KBM-7 (cell line): ENCODE data around the gene KRI1.

Source experiments
- DNase-seq: peaks from one replicate; pipeline ENCODE4 v3.0.0-alpha.2; 2015
- in situ Hi-C: fragments of 300-500 bp; cut with MboI; formaldehyde crosslinking; loops from 2 replicates; pipeline ENCODE4 v1.14.3; 2020; ENCODE audit warnings: low sequenced_read_pairs, low pct_unique_long_range_greater_than_20kb, mixed read lengths

KRI1 gene

DNA sequence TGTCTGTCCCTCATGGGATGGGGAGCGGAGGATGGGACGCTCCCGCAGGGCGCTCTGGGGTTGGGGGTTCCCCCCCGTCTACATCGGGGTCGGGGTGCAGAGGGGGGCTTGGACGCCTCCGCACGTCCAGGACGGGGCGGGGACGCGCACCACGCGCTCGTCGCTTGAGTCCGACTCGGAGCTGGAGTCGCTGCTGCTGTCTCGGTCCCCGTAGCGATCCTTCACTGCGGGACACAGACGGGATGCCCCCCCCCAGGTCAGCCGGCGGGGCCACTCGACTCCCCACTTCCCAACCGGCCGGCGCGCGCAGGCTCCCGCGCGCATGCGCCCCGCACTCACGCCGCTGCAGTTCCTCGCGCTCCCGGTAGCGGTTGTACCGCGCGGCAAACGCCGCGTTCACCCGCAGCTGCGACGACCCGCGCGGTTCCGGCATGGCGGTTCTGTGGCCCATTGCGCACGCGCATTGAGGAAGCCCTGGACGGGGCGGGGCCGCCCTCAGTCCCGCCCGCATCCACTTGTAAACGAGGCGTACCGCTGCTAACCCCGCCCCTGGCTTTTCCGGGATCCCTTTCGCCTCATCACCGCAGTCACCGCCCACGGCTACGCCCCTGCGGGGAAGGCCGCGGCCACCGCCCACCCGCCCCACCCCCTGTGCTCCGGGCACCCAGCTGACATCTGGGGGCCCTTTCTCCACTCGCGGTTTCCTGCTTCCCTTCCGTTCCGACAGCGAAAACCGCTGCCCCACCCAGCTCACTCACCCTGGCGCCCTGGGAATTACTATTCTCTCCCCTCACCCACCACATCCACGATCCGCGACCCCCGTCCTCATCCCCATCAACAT, at the start of gene KRI1:
Gene KRI1, minus strand, starts transcription at position 444 of the 841 bp plus-strand sequence. Its CDS starts 11 bp downstream, at position 433.
- DNase-seq = peak; percentile 98
- in situ Hi-C loops = no loop called here

DNA sequence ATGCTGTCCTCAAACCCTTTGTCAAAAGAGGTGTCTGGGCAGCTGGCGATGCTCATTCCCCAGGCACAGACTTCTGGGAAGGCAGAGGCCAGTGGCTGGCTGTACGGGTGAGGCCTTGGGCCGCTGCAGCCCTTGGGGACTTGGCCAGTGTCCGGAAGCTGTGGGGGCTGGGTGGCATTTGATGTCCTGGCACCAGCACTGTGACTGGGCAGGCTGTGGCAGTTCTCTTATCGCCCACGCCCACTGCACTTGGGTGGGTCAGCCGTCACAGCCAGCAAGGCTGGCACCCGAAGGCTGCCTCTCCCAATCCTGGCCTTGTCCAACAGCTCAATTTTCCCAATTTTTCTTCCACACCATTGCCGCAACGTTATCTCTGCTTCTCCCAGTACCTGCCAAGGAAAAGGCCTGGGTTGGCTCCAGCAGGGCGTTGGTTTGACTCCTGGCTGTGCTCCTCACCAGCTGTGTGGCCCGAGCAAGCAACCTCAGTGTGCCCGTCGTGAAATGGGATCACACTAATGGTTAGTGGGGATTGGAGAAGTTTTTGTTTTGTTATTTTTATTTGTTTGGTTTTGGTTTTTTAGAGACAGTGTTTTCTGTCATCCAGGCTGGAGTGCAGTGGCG, 46.8 kb upstream of the KRI1 start:
- in situ Hi-C loops = no loop called here
- DNase-seq = no peak

DNA sequence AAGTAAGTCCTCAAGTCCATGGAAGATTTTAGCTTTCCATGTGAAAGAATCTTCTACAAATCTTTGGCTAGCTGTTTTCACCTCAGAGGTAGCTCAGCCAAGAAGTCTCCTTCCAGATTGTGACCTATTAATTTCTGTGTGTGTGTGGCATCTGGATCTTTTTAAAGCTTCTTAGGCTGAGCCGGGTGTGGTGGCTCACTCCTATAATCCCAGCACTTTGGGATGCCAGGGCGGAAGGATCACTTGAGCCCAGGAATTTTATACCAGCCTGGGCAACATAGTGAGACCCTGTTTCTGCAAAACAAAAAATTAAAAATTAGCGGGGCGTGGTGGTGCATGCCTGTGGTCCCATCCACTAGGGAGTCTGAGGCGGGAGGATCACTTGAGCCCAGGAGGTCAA, 46.1 kb upstream of the KRI1 start:
- in situ Hi-C loops = no loop called here
- no peak for DNase-seq

DNA sequence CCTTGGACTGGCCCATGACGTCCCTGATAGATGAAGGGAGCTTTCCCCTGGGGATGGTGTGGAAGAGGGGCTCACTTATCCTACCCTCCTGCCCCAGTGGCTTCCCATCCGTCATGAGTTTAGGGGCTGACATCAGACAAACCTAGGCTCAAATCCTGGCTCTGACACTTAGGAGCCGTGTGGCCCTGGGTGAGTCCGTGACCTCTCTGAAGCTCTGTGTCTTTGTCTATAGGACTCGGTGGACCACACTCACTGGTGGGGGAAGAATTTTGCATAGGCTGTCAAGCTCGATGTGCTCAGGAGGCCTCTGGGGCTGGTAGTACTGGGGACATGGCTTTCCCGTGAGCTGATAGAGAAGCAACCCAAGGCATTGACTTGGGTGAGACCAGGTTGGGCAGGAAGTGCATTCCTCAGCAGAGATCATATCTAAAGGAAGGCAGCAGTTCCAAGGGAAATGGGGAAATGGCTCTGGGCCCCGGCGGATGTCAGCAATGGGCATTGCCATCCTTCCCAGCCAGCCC, 38.7 kb upstream of the KRI1 start:
- peak; percentile 39 for DNase-seq
- in situ Hi-C loops = no loop called here

DNA sequence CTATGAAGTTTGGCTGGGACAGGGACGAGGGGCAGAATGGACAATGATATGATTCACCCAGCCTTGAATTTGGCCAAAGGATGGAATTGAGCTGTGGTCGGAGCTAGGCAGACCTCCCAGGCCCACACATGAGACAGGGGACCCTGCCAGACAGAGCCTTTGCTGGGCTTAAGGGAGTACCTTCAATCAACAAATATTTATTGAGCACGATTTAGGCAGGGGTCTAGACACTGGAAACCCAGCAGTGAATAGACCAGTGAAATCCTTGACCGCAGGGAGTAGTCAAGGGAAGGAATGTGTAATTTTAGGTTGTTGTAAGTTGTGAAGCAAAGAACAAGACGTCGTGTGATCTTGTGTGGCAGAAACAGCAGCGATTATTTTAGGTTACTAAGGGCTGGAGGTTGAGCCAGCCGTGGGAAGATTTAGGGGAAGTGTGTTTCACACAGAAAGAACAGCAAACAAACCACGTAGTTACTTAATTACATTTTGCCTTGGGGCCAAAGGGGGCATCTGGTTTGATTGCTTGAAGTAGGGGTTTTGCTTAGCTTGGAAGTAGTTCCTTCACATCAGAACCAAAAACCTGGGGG, 38.2 kb upstream of the KRI1 start:
- peak; percentile 74 for DNase-seq
- in situ Hi-C loops = no loop called here

DNA sequence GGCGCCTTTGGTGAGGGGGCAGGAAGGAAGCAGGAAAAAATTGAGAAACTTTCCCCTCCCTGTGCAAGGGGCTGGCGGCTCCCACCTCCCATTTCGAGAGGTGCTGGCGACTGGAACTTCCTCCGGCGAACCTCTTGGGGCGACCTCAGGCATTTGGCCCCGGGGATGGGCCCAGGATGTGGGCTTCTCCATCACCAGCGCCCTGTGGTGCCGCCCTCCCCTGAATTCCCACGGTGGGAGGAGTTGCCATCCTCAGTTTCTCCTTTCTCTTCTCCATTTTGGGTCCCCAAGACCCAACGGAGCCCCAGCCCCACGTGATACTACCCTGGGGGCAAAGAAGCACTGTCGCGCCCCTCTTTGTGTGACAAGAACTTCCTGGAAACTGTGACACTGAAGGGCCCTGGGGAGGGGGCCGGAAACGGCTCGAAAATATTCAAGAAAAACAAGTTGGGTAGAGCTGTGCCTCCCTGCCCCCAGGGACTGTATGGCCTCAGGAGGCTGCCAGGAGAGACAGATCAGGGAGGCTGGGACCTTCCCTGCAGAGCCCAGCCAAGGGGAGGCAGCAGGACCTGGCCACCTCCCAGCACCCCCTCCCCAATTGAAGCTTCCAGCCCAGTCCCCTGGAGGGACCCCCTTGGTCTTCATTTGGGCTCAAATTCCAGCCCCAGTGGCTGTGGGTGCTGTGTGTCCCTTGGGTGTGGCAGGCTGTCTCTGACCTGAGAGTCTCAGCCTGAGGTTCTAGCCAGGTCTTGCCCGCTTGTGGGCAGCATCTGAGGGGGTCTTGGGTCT, 37.5 kb upstream of the KRI1 start:
- DNase-seq = peak; percentile 44
- in situ Hi-C loops = no loop called here

DNA sequence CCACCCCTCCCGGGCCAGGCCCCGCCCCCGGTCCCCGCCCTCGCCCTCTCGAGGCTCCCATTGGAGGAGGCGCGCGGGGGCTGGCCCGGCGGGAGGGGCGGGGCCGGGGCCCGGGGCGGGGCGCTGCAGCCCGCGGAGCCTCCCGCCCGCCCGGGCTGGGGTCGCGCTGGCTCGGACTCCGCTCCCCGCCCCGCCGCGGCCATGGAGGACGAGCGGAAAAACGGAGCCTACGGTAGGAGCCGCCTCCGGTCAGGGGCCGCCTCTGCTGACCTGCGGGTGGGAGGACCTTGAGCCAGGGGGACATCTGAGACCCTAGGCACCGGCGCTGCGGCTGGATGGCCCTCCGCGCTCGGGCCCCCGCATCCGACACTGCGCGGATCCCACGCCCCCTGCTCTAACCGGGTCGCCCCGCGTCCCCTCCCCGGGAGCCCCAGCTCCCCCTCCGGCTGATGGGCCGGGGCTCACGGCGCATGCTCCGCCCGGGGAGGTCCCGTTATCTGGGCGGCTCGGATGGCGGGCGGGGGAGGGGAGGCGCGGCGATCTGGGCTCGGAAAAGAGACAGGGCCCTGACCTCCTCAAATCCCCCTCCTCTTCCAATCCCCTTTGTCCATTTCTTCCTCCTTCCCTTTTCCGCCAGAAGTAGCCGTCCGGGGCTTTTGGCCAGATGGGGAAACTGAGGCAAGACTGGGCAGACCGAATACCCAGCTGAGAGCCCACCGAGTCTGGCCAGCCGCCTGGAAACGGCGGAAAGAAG, 36.7 kb upstream of the KRI1 start:
- in situ Hi-C loops = no loop called here
- DNase-seq = no peak

DNA sequence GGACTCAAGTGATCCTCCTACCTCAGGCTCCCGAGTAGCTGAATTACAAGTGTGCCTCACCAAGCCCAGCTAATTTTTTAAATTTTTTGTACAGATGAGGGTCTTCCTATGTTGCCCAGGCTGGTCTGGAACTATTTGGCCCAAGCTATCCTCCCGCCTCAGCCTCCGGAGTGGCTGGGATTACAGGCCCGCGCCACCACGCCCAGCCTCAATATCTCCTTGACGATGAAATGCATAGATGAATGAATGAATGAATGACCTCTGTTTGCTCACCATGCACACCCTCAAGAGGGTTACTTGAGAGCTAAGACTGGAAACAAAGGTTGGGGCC, 36.2 kb upstream of the KRI1 start:
- in situ Hi-C loops = no loop called here
- no peak for DNase-seq

DNA sequence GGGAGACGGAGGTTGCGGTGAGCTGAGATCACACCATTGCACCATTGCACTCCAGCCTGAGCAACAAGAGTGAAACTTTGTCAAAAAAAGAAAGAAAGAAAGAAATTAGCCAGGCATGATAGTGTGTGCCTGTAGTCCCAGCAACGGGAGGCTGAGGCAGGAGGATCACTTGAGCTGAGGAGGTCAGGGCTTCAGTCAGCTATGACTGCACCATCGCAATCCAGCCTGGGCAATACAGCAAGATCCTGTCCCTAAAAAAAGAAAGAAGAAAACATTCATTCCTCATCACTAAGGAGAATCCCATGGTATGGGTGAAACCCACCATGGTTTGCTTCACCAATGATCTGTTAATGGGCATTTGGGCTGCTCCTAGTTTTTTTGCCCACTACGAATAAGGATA, 34.3 kb upstream of the KRI1 start:
- in situ Hi-C loops = no loop called here
- no peak for DNase-seq

DNA sequence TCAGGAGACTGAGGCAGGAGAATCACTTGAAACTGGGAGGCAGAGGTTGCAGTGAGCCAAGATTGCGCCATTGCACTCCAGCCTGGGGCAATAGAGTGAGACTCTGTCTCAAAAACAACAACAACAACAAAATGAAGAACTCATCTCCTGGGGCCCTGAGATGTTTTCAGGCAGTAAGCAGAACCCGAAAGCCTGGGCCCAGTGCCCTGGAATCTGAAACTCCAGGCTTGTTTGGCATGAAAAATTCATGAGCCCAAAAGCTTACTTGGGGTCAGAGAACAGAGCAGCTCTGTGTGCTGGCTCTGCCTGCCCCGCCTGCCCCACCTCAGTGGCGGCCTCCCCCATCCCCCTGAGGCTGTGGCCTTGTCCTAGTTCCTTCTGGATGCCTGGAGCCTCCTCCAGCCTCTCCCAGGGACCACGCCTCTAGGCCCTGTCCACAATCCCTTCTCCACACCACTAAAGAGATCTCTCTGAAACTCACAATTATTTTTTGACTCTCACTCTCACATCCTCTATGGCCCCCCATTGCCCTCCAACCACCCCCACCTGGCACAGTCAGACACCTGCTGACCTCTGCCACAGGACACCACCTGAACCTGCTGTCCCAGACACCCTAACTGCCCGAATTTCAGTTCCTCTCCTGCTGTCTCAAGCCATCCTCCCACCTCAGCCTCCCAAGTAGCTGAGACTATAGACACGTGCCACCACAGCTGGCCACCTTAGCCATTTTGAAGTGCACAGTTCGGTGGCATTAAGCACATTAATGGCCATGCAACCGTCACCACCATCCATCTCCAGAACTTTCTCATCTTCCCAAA, 28.2 kb upstream of the KRI1 start:
- no peak for DNase-seq
- in situ Hi-C loops = no loop called here

DNA sequence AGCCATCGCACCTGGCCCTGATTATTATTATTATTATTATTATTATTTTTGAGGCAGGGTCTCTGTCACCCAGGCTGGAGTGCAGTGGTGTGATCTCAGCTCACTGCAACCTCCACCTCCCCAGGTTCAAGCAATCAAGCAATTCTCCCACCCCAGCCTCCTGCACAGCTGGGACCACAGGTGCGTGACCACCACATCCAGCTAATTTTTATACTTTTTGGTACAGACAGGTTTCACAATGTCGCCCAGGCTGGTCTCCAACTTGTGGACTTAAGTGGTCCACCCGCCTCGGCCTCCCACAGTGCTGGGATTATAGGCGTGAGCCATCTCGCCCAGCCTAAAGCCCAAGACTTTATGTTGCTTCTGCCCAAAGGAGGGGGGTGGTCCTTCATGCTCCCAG, 27.3 kb upstream of the KRI1 start:
- DNase-seq = no peak
- in situ Hi-C loops = no loop called here

DNA sequence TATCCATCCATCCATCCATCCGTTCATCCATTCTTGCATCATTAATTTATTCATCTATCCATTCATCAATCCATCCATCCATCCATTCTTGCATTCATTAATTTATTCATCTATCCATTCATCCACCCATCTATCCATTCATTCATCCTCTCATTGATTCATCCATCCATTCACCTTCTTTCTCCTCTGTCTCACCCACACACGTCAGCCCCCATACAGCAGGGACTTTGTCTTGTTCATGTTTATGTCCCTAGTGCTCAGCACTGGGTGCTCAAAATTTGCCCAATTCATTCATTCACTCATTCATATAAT, 22.0 kb upstream of the KRI1 start:
- in situ Hi-C loops = no loop called here
- DNase-seq = no peak

DNA sequence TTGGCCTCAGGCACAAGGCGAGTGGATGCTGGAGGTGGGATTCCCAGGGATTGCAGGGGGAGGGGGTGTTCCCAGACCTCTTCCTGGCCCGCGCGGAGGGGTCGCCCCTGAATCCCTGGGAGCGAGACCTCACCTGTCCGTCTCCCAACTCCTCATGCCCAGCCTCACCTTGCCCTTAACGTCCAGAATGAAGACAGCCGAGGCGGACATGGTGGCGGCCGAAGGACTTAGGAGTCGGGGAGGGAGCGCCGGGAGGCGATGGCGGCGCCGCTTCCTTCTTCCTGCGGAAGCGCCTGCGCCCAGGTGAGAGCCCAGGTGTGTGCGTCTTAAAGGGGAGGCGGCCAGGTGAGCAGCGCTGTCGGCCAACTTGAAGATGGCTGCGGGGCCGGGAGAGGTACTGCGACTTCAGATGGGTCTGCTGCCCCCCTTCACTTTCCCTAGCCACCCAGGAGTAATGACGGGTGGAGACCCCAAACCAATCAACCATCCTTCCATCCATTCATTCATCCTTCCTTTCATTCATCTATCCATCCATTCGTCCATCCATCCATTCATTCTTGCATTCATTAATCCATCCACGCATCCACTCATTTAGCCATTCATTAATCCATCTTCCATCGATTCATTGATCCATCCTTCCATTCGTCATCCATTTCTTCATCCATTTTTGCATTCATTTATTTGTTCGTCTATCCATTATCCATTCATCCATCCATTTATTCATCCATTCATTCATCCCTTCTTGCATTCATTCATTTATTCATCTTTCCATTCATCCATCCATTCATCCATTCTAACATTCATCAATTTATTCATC, 21.4 kb upstream of the KRI1 start, which contains the start of gene AP1M2:
Gene AP1M2, minus strand, starts transcription at position 291 of the 817 bp plus-strand sequence. Its CDS starts 81 bp downstream, at position 210.
- DNase-seq = no peak

DNA sequence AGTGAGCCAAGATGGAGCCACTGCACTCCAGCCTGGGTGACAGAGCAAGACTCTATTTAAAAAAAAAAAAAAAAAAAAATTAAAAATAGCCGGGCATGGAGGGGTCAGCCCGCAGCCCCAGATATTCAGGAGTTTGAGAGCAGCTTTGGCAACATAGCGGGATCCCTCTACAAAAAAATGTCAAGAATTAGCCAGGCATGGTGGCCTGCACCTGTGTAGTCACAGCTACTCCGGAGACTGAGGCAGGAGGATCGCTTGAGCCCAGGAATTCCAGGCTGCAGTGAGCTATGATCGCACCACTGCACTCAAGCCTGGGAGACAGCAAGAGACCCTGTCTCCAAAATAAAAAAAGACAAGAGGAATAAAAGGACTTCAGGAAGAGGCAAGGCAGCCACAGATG, 20.6 kb upstream of the KRI1 start:
- in situ Hi-C loops = no loop called here
- no peak for DNase-seq

More for the DNA sequence above, 21.4 kb upstream of the KRI1 start, which contains the start of gene AP1M2:
- in situ Hi-C loops = no loop called here

DNA sequence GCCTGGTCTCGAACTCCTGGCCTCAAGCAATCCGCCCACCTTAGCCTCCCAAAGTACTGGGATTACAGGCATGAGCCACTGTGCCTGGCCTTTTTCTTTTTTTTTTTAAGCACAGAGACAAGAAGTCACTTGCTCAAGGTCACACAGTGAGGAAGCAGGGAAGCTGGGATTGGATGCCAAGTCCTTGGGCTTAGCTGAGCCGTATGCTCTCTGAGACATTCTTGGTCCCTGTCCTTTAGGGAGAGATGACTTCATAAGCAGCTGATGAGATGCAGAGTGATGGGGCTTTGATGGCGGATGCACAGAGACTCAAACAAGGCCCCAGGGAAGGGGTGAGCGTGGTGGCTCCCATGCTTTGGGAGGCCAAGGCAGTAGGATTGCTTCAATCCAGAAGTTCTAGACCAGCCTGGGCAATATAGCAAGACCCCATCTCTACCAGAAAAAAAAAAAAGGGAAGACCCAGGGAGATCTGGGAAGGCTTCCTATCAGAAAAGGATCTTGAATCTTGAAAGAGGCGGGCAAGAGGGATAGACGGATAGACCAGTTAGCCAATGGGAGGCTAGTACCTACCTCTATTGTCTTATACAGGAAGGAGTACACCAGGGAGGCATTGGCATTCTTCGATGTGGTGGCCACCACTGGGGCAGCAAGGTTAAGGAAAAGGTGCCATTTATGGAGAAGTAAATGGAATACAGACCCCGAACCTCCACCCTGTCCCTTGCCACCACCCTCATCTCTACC, 17.4 kb upstream of the KRI1 start:
- DNase-seq = peak; percentile 20
- in situ Hi-C loops = no loop called here

DNA sequence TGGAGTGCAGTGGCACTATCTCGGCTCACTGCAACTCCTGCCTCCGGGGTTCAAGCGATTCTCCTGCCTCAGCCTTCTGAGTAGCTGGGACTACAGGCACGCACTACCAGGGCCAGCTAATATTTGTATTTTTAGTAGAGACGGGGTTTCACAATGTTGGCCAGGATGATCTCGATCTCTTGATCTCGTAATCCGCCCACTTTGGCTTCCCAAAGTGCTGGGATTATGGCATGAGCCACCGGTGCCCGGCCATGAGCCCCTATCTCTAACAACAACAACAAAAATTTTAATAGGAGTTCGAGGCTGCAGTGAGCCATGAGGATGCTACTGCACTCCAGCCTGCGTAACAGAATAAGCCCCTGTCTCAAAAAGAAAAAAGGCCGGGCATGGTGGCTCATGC, 16.3 kb upstream of the KRI1 start:
- in situ Hi-C loops = no loop called here
- DNase-seq = no peak
